Stimulated activated memory B cell treated with anti-CD40 and anti-IgM and Interleukin-4, amounts not matched to agents 10 μg/mL and 1 μg/mL and 100 μg/mL, for 72 hours (primary cell): ENCODE results near the gene ADAMTS6.
A peak's percentile ranks its signal among the peaks of the same experiment; 100 is the strongest.
"Not testable (repeated sequence)": the region's sequence is repeated elsewhere in the genome, so short reads cannot be mapped to it uniquely, and the experiment has no call there.

Source experiments
- ATAC-seq: fragments of 150-1000 bp; cut with Tn5 transposase; 2 replicates; pipeline ENCODE4 v1.10.0; 2021
- H3K27ac Mint-ChIP-seq: one replicate; pipeline ENCODE4 v1.8.0; 2022; ENCODE audit warnings: mild to moderate bottlenecking, mixed read lengths
- H3K27me3 Mint-ChIP-seq: one replicate; pipeline ENCODE4 v1.8.0; 2022; ENCODE audit warnings: mixed read lengths
- H3K36me3 Mint-ChIP-seq: one replicate; pipeline ENCODE4 v1.8.0; 2022; ENCODE audit warnings: mixed read lengths
- H3K4me1 Mint-ChIP-seq: one replicate; pipeline ENCODE4 v1.8.0; 2022; ENCODE audit warnings: mixed read lengths
- H3K4me3 Mint-ChIP-seq: one replicate; pipeline ENCODE4 v1.8.0; 2022; ENCODE audit warnings: mild to moderate bottlenecking, moderate library complexity, mixed read lengths
- H3K9me3 Mint-ChIP-seq: one replicate; pipeline ENCODE4 v1.8.0; 2022; ENCODE audit warnings: mixed read lengths

ADAMTS6 gene

DNA sequence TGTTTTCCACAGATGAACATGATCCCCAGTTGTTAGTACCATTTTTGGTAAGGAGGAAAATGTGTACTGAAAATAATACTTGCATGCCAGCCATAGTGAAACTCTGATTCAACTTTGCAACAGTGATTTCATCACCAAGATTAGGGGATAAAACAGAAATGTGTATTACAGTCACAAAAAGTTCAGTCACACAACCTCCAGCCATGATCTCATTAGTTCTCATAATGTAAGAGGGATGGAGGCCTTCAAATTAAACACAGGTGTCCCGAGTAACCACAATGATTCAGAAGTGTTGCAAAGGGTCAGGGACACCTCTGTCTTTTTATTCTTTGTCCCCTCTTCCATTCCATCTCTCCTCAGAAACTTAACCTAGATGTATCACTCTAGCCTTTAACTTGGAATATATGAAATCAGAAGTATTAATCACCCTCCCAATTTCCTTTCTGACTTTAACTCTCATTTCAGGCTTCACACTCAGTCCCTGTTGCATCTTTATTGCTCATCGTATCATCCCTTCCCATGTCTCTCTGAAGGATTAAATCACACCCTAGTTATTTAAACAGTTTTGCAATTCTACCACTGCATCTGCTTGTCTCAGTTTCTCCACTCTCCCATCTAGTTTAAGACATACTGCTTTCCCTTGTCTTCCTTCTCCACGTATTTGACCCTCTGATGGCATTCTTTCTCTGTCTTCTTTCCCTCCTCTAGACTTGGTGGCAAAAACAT is 291.2 kb downstream of the ADAMTS6 start:
- H3K4me1 Mint-ChIP-seq, result no peaks in the 10 kb centered on the region
- peaks cover 7% of the 10 kb centered on the region for H3K36me3 Mint-ChIP-seq
- ATAC-seq, result no peak
- no peaks in the 10 kb centered on the region for H3K27me3 Mint-ChIP-seq
- H3K4me3 Mint-ChIP-seq, result no peak overlapping the region
- H3K27ac Mint-ChIP-seq, result no peak overlapping the region
- H3K9me3 Mint-ChIP-seq, result no peaks in the 10 kb centered on the region

DNA sequence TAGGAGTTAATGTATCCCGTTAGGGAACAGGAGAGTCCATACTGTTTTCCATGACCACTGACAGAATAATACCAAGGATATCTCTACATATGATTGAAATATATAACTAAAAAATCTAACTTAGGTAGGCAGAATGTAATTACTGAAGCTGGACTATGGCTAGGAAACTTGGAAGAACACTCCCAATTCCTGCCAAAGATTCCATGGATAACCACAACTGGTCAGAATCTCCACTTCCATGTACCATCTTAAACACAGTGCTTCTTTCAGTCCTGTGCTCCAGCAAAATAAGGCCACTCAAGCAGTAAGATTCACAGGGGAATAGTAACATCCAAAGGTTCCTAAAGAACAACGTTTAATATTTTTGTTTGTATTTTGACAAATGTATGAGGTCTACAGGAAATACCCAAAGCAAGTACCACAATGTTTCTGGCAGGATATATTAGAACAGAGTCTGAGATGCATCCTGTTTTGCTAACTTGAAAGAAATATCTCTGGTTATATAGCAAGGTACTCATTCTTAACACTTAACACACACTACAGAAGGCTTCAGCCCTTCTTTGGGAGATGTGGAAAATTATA is 295.0 kb downstream of the ADAMTS6 start:
- Mint-ChIP-seq H3K27ac (no peak overlapping the region), H3K4me3 (no peak overlapping the region), H3K27me3 (no peaks in the 10 kb centered on the region), H3K36me3 (peaks cover 7% of the 10 kb centered on the region), H3K9me3 (no peaks in the 10 kb centered on the region), H3K4me1 (no peaks in the 10 kb centered on the region)
- no peak for ATAC-seq

DNA sequence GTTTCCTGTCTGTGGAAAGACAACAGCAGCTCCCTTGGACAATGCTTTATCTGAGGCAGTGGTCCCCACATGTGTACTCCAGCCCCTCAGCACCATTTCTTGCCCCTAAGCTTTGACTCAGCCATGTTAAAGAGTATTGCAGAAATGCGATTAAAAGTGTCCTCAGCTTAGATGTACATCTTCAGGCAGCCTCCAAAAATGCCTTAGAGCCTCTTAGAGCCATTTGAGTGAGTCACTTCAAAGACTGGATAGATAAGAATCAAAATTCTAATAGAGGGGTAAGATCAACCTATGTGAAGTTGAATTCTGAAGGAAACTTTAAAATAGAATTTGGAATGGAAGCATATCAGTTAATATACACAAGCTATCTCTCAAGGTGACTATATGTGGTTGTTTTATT is 296.3 kb downstream of the ADAMTS6 start:
- no peak for ATAC-seq
- Mint-ChIP-seq H3K27ac (no peak overlapping the region), H3K36me3 (peaks cover 7% of the 10 kb centered on the region), H3K4me1 (no peaks in the 10 kb centered on the region), H3K27me3 (no peaks in the 10 kb centered on the region), H3K4me3 (no peak overlapping the region), H3K9me3 (no peaks in the 10 kb centered on the region)

DNA sequence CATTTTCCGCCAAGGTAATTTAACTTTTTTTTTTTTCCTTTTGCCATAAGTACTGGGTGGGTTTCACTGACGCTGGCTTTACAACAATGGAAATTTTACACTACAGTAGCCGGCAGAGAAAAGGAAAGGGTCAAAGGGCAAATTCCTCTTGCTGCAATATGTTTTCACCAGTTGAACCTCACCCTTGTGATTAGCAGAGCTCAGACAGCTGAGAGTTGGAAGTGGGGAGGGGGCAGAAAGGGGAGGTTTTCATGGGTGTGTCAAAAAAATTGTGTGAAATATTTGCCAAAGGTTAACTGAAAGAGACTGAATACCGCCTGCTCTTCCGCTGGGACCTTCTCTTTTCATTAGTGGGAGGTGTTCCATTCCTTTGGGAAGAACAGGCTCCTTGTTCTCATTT is 296.9 kb downstream of the ADAMTS6 start:
- H3K36me3 Mint-ChIP-seq, result peaks cover 7% of the 10 kb centered on the region

DNA sequence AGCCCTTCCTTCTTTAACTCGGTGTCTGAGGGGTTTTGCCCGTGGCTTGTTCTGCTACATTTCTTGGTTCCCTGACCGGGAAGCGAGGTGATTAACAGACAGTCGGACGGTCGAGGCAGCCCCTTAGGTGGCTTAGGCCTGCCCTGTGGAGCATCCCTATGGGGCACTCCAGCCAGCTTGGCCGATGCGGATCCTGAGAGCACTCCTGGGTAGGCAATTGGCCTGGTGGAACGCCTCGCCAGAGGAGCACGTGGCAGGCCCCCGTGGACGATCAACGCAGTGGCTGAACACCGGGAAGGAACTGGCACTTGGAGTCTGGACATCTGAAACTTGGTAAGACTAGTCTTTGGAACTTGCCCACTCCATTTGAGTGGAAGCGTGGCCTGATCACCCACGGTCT is 307.5 kb downstream of the ADAMTS6 start:
- not testable (repeated sequence) for ATAC-seq, H3K36me3 Mint-ChIP-seq, H3K27ac Mint-ChIP-seq

More for the DNA sequence above, 296.9 kb downstream of the ADAMTS6 start:
- Mint-ChIP-seq H3K4me3 (no peak overlapping the region), H3K9me3 (no peaks in the 10 kb centered on the region), H3K27ac (no peak overlapping the region), H3K4me1 (no peaks in the 10 kb centered on the region), H3K27me3 (no peaks in the 10 kb centered on the region)
- ATAC-seq, result no peak

DNA sequence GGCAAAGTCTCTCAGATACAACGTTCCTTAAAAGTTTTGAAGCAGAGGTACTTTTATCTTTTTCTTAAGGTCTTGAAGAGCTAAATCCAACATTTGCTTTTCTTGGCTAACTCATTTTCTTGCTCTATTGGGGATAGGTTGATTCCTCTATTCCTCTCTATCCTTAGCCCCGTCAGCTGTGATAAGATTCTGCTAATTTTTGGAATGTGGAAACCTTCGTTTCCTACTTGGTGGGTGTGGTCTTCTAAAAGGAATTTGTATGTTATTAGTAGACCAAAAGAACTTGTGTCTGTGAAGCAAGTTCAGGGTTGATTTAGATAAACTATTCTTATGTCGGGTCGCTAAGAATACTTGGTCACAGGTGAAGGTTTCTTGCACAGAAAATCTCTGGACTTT is 308.6 kb downstream of the ADAMTS6 start:
- ATAC-seq, result no peak
- peaks cover 10% of the 10 kb centered on the region for H3K36me3 Mint-ChIP-seq
- no peaks in the 10 kb centered on the region for H3K27me3 Mint-ChIP-seq
- H3K4me3 Mint-ChIP-seq, result no peak overlapping the region
- no peaks in the 10 kb centered on the region for H3K4me1 Mint-ChIP-seq
- H3K27ac Mint-ChIP-seq, result no peak overlapping the region
- no peaks in the 10 kb centered on the region for H3K9me3 Mint-ChIP-seq

More for the DNA sequence above, 307.5 kb downstream of the ADAMTS6 start:
- H3K9me3 Mint-ChIP-seq, H3K4me1 Mint-ChIP-seq, H3K4me3 Mint-ChIP-seq, H3K27me3 Mint-ChIP-seq: not testable (repeated sequence)

DNA sequence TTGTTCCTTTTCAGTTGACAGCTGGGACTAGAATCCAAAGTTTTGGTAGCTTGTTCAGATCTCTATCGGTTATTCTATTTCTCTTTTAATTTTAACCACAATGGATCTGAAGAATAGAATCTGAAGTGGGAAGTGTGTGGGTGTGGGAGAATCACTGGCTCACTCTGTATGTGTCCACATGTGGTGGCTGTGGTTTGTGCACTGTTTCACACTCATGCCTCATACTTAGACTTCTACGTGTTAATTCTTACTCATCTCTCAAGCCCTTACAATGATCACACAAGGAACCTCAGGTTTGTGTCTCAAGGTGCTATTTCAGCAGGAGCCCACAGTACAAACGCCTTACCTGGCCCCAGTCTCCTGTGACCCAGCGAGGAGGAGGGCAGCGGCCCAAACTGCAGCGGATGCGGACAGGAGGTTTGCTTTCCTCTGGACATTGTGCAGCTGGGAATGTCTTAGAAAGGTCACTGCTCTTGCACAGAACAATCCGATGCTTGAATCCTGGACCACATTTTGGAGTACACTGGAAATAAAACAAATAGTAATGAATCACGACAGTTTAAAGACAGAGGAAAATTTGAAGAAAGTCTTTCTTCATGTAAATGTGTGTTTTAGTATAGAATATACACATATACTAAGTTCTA is 309.1 kb downstream of the ADAMTS6 start:
- Mint-ChIP-seq H3K27me3 (no peaks in the 10 kb centered on the region), H3K9me3 (no peaks in the 10 kb centered on the region), H3K36me3 (peaks cover 10% of the 10 kb centered on the region), H3K4me3 (no peak overlapping the region), H3K4me1 (no peaks in the 10 kb centered on the region), H3K27ac (no peak overlapping the region)
- ATAC-seq, result peak; percentile 76

DNA sequence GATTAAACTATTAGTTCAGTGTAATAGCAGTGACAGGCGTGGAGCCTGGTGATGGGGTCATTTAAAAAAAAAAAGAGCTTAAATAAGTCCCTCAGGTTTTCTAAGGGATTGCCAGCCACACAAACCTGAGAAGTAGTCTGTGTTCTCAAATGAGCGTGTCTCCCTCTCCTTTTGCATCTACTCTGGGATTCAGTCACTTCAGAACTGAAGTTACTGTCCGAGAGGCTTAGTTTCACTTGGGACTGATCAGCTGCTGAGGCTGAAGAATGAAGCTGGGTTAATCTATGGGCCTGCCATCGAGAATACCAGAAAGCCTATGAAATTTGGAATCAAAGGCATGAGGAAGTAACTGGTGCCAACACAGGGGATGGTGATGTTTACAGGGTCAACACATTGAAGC is 310.1 kb downstream of the ADAMTS6 start:
- Mint-ChIP-seq H3K4me3 (no peak overlapping the region), H3K4me1 (no peaks in the 10 kb centered on the region), H3K27me3 (no peaks in the 10 kb centered on the region), H3K36me3 (peaks cover 10% of the 10 kb centered on the region), H3K9me3 (no peaks in the 10 kb centered on the region), H3K27ac (no peak overlapping the region)
- ATAC-seq, result no peak

DNA sequence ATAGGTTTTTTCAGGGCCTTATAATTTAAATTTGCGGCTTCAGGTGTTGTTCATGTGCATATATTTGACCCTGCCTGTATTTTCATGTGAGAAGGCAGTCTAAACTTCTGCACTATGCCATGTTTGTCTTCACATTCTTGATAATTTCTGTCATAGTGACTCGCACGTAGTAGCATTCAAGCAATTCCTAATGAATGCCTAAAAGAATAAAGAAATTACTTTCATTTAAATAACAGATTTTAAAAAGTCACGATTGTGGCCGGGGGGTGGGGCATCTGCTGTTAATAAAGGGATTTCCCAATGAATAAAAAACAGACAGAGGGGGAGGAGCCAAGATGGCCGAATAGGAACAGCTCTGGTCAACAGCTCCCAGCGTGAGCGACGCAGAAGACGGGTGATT is 318.0 kb downstream of the ADAMTS6 start:
- Mint-ChIP-seq H3K9me3 (no peaks in the 10 kb centered on the region), H3K36me3 (peaks cover 11% of the 10 kb centered on the region), H3K4me3 (no peak overlapping the region), H3K27ac (no peak overlapping the region), H3K4me1 (no peaks in the 10 kb centered on the region), H3K27me3 (no peaks in the 10 kb centered on the region)
- ATAC-seq, result no peak

DNA sequence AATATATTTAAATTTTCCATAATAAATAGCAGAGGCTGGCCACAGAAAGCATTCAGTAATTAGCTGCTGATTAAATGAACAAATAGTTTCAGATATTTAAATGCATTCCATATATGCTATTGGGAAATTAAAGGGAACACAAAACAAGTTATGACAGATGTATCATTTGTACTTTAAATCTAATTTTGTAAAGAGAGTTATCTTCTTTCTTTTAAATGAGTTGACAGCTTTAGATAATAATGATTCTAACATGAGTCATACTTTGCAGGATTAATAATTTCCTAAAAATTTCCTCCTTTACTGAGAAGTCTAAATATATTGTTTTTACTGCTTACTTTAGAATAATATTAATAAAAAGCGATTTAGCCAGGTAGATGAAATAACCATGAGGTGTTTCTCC is 320.1 kb downstream of the ADAMTS6 start:
- H3K36me3 Mint-ChIP-seq, result peaks cover 11% of the 10 kb centered on the region
- ATAC-seq, result no peak
- no peak overlapping the region for H3K4me3 Mint-ChIP-seq
- no peaks in the 10 kb centered on the region for H3K9me3 Mint-ChIP-seq
- H3K4me1 Mint-ChIP-seq, result no peaks in the 10 kb centered on the region
- no peaks in the 10 kb centered on the region for H3K27me3 Mint-ChIP-seq
- no peak overlapping the region for H3K27ac Mint-ChIP-seq

DNA sequence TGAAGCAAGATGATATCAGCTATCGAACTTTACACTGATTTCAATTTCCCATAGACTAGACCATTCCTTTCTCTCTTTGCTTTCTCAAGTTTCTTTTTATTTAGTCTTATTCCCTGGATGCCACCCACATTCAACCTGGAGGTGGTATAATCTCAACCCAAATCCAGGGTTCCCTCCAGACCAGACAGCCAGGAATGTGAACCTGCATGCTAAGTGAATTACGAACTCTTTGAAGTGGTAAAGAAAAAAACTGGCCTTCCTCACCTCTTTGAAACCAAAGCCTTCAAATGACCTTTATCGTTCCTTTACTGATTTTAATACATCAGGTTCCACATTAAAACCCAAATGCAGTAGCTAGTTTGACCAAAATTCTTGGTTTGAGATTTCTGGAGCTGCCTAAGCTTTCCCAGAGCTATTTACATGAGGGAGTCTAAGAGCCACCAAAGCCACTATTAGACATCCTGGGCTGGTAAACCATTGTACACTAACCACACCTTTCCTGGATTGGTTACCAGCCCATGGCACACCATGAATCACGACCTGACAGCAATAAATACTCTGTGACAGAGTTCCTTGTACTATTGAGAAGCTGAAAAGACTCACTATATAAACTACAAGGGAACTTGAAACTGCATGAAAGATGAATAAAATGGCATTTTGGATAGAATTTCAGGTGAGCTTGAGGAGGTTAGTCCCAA is 323.7 kb downstream of the ADAMTS6 start:
- no peaks in the 10 kb centered on the region for H3K9me3 Mint-ChIP-seq
- no peak overlapping the region for H3K27ac Mint-ChIP-seq
- no peaks in the 10 kb centered on the region for H3K4me1 Mint-ChIP-seq
- peaks cover 11% of the 10 kb centered on the region for H3K36me3 Mint-ChIP-seq
- ATAC-seq, result no peak
- H3K4me3 Mint-ChIP-seq, result no peak overlapping the region
- H3K27me3 Mint-ChIP-seq, result no peaks in the 10 kb centered on the region

DNA sequence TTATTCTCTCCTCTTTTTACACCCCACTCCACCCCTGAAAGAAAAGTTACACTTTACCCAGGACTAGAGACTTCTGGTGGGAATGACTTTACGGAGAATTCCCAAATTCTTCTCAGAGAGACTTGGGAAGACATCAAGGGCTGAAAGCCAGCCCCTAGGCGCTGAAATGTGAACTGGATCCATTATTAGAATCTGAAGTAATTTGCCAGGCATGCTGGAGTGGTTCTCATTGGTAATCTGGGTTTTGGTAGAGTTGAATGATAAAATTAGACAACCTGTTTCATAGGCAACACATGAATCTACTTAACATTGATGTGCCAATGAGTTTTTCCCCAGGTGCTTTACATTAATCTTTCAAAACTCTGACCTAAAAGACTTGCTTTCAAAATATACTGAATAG is 324.8 kb downstream of the ADAMTS6 start:
- no peak for ATAC-seq
- Mint-ChIP-seq H3K4me3 (no peak overlapping the region), H3K9me3 (no peaks in the 10 kb centered on the region), H3K4me1 (no peaks in the 10 kb centered on the region), H3K36me3 (peaks cover 11% of the 10 kb centered on the region), H3K27ac (no peak overlapping the region), H3K27me3 (no peaks in the 10 kb centered on the region)

DNA sequence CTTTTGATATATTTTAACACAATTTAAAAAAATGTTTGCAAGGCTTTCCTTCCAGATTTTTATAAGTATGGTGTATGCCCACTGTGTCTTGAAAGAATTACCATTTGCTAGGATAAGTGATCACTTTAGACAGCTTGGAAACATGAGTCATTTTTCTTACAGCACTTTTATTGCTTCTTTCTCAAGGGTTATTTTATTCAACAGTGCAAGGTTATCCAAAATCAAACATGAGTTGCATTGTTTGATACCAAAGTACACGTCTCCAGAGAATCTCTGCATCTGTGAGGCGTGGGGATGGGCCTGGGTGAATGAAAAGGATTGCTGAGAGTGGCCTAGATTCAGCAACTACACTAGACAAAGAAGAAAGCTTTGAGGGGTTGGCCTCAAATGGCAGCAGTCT is 329.6 kb downstream of the ADAMTS6 start:
- Mint-ChIP-seq H3K4me1 (no peaks in the 10 kb centered on the region), H3K9me3 (no peaks in the 10 kb centered on the region), H3K27ac (no peak overlapping the region), H3K27me3 (no peaks in the 10 kb centered on the region), H3K36me3 (no peaks in the 10 kb centered on the region), H3K4me3 (no peak overlapping the region)
- no peak for ATAC-seq

DNA sequence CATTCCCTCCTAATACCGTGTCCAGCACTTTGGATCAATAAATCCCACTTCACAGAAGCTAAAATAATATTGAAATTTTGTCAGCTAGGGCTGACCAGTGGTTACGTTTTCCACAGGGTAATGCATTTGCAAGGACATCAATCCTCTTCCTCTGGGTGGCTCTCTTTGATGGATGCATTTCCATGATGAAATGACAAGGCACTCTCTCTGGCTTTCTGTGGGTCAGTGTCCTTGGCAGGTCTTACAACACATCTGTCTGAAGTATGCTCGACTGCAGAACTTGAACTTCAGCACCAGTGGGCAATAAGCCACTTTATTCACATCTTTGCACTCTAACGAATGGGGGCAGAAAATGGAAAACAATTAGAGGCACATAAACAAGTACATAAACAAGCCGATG is 330.1 kb downstream of the ADAMTS6 start:
- Mint-ChIP-seq H3K4me3 (no peak overlapping the region), H3K36me3 (no peaks in the 10 kb centered on the region), H3K27ac (no peak overlapping the region), H3K4me1 (no peaks in the 10 kb centered on the region), H3K9me3 (no peaks in the 10 kb centered on the region), H3K27me3 (no peaks in the 10 kb centered on the region)
- ATAC-seq, result no peak

DNA sequence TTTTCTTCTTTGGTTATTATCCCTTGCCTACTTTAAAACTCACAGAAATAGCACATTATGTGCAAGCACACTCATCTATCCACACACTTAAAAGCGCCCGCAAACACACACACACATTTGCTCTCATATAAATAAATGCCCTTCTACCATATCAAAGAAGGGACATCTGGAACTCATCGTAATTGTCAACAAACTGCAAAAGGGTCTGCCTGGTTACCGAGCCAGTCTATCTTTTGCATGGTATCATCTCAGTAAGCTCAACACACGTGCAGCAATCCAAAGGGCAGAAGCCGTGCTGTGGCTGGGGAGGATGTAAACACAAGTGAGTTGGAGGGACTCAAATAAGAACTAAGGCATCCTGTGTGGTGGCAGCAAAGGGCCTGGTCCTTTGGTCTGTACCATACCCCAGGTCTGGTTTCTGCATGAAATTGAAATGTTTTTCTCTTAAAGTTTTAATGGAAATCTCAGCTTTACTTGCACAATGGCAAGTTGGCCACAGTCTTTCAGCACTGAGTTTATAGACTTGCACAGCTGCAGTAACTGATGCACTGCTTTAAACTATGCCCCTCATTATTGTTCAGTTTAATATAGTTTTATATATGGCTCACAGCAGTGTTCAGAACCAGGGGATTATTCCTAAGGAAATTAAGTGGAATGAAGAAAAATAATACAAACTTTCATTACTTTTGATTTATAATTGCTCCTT is 331.0 kb downstream of the ADAMTS6 start:
- Mint-ChIP-seq H3K36me3 (no peaks in the 10 kb centered on the region), H3K27ac (no peak overlapping the region), H3K9me3 (no peaks in the 10 kb centered on the region), H3K4me1 (no peaks in the 10 kb centered on the region), H3K4me3 (no peak overlapping the region), H3K27me3 (no peaks in the 10 kb centered on the region)
- ATAC-seq, result no peak
